GM18858 (cell line): Measurements from ENCODE around the gene CSF3.
"Not testable (repeated sequence)": the region's sequence is repeated elsewhere in the genome, so short reads cannot be mapped to it uniquely, and the experiment has no call there.

ENCODE experiments used
- ATAC-seq: cut with Tn5 transposase; IDR thresholded peaks from one replicate; pipeline ENCODE4 v1.9.1; 2021; ENCODE audit not compliant: unreplicated experiment

CSF3 gene

DNA sequence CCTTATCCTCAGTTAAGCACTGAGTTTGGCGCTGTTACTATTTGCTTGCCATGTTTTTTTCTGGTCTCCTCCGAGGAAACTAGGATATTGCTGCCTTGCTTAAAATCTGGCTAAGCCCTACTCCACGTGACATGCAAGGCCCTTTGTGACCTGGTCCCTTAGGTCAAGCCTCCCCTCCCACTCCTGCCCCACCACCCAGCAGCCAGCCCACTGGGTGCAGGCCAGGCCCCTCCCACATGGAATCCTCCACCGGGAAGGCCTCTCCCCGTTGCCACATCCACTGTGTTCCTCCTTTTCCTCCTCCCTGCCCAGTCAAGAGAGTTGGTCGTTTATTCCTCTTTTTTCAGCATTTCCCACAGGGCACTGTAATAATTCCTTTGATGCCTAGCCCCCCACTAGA lies 18.4 kb upstream of the CSF3 start:
- ATAC-seq: no peak

GRCh38 chr17:39997543-39997942 lies 17.7 kb upstream of the CSF3 start:
- ATAC-seq: no peak

- no peak for ATAC-seq
These were observed 16.2 kb upstream of the CSF3 start for GRCh38 chr17:39999067-39999466.

DNA sequence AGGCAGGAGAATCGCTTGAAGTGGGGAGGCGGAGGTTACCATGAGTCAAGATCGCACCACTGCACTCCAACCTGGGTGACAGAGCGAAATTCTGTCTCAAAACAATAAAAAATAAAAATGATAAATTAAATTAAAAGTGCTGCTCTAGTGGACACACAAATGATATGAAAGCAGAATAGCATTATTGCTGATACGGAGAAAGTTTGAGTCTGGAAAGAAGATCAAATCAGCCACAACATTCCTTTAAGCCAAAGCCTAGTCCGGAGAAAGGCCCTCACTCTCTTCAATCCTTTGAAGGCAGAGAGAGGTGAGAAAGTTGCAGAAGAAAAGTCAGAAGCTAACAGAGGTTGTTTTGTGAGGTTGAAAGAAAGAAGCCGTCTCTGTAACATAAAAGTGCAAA lies 15.1 kb upstream of the CSF3 start:
- ATAC-seq: no peak

DNA sequence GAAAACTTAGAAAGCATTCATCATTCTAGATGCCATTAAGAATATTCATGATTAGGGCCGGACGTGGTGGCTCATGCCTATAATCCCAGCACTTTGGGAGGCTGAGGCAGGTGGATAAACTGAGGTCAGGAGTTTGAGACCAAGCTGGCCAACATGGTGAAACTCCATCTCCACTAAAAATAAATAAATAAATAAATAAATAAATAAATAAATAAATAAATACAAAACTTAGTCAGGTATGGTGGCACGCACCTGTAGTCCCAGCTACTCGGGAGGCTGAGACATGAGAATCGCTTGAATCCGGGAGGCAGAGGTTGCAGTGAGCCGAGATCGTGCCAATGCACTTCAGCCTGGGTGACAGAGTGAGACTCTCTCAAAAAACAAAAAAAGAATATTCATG lies 13.9 kb upstream of the CSF3 start:
- not testable (repeated sequence) for ATAC-seq

DNA sequence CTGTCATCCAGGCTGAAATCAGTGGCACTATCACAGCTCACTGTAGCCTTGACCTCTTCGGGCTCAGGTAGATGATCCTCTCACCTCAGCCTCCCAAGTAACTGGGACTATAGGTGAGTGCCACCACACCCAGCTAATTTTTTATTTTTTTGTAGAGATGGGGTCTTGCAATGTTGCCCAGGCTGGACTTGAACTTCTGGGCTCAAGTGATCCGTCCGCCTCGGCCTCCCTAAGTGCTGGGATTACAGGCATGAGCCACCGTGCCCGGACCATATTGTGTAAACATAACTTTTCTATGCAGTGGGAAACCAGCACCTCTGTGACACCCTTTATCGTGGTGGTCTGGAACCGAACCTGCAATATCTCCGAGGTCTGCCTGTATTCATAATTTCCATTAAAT lies 11.2 kb upstream of the CSF3 start:
- ATAC-seq: no peak

DNA sequence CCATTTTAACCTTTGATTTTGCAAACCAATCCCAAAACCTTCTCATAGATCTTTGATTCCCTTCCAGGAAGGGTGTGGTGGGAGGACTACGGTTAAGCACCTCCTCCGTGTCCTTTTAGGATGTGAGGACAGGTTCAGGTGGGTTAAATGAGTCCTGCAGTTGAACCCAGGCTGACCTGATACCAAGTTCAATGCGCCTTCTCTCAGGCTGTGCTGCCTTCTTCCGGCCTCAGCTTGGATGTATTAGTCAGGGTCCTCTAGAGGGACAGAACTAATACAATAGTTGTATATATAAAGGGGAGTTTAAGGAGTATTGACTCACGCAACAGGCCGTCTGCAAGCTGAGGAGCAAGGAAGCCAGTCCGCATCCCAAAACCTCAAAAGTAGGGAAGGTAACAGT lies 10.5 kb upstream of the CSF3 start:
- ATAC-seq: no peak

GRCh38 chr17:40005520-40005919 lies 9.7 kb upstream of the CSF3 start:
- ATAC-seq: no peak

- not testable (repeated sequence) for ATAC-seq
These were observed 4.2 kb upstream of the CSF3 start for GRCh38 chr17:40010946-40011500.

GRCh38 chr17:40012017-40012647 lies 3.1 kb upstream of the CSF3 start:
- ATAC-seq: not testable (repeated sequence)

GRCh38 chr17:40014375-40014980 lies 762 bp upstream of the CSF3 start:
- ATAC-seq: no peak

DNA sequence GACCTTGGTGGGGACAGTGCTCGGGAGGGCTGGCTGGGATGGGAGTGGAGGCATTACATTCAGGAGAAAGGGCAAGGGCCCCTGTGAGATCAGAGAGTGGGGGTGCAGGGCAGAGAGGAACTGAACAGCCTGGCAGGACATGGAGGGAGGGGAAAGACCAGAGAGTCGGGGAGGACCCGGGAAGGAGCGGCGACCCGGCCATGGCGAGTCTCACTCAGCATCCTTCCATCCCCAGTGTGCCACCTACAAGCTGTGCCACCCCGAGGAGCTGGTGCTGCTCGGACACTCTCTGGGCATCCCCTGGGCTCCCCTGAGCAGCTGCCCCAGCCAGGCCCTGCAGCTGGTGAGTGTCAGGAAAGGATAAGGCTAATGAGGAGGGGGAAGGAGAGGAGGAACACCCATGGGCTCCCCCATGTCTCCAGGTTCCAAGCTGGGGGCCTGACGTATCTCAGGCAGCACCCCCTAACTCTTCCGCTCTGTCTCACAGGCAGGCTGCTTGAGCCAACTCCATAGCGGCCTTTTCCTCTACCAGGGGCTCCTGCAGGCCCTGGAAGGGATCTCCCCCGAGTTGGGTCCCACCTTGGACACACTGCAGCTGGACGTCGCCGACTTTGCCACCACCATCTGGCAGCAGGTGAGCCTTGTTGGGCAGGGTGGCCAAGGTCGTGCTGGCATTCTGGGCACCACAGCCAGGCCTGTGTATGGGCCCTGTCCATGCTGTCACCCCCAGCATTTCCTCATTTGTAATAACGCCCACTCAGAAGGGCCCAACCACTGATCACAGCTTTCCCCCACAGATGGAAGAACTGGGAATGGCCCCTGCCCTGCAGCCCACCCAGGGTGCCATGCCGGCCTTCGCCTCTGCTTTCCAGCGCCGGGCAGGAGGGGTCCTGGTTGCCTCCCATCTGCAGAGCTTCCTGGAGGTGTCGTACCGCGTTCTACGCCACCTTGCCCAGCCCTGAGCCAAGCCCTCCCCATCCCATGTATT lies 1.1 kb downstream of the CSF3 start:
- ATAC-seq: no peak

- ATAC-seq: no peak
These were observed 2.3 kb downstream of the CSF3 start for GRCh38 chr17:40017422-40018080.

DNA sequence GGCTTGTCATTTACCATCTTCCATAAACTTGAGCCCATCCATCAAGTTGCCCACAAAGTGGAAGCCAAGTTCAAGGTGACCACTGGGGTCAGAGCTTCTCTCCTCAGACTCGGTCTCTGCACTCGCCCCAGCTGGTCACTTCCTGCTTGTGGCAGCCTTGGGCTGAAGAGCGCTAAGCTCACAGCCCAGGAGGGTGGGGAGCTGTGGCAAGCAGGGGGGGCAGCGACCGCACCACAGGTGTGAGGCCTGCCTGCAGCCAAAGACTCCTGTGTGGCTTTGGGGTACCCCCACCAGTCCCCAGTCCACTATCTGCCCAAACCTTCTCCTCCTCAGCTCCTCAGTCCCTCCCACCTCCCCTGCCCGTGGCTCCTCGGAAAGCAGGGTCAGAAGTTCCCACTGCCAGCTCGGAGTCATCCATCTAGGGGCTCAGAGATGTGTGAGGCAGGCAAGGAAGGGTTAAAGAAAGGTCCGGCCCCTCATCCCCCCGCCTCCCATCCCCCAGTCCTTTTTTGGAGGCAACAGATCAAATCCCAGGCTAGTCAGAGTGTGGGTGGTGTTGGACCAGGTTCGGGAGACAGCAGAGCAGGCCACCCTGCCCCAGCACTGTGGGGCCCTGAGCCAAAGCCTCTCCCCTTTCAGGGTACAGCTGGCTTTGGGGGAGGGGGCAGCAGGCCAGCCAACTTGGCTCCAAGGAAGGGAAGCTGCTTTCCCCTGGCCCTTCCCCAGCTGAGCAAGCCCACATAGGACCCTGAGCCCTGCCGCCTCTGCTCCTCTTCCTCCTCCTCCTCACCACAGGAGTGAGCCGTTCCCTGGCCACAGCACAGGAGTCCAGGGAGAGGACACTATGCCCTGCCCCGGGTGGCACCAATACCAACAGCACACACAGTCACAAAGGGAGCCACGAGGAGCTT lies 3.2 kb downstream of the CSF3 start:
- no peak for ATAC-seq

- no peak for ATAC-seq
These were observed 4.1 kb downstream of the CSF3 start for GRCh38 chr17:40019140-40019991.

DNA sequence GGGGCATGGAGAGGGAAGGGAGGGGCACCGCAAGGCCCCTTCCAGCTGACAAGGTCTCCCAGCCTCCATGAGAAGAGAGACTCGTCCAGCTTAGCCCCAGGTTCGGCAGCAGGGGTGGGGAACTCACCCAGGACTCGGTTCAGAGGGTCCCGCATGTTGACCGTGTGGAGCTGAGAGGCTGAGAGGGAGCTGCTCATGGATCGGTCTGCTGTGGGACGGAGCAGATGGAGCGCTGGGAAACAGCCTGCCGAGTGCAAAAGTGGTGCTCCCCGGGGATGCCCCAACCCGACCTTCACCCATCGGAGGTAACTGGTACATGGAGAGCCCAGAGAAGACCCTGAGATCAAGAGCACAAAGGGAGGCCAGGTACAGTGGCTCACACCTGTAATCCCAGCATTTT lies 4.9 kb downstream of the CSF3 start:
- no peak for ATAC-seq

- no peak for ATAC-seq
These were observed 6.3 kb downstream of the CSF3 start for GRCh38 chr17:40021451-40021971.

DNA sequence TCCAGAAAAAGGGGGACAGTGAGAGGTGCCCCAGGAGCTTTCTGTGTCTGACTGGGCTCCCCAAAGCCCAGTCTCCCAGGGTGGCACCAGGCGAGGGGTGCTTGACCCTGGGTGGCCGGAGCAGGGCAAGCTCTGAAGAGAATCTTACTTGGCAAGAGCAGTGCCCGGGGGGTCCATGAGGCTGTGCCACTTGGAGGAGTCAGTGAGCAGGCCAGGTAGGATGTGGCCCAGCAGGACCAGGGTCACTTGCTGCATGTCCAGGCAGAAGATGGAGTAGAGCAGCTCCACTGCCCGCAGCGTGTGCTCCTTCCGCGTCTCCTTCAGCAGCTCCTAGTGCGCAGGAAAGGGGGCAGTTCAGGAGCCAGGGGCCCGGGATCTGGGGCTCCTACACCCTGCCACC lies 7.3 kb downstream of the CSF3 start:
- no peak for ATAC-seq
